22Rv1 (cell line): Measurements from ENCODE around the gene IL10RB.
"Not testable (repeated sequence)": the region's sequence is repeated elsewhere in the genome, so short reads cannot be mapped to it uniquely, and the experiment has no call there.

Experiments
- H3K27ac ChIP-seq: fragments of 450-650 bp; 2 replicates; pipeline ENCODE4 v1.5.1; 2017
- CTCF ChIP-seq: fragments of 450-650 bp; IDR thresholded peaks from 2 replicates; pipeline ENCODE4 v1.5.1; 2017; ENCODE audit warnings: mild to moderate bottlenecking
- ZFX ChIP-seq: fragments of 450-650 bp; IDR thresholded peaks from 2 replicates; pipeline ENCODE4 v1.6.1; 2017; ENCODE audit warnings: antibody characterized with exemption, borderline replicate concordance

Gene IL10RB

GRCh38 chr21:33315946-33316710 is 50.0 kb downstream of the IL10RB start:
- TF ChIP-seq CTCF (no peak), ZFX (no peak)
- H3K27ac ChIP-seq, result no peak overlapping the region

DNA sequence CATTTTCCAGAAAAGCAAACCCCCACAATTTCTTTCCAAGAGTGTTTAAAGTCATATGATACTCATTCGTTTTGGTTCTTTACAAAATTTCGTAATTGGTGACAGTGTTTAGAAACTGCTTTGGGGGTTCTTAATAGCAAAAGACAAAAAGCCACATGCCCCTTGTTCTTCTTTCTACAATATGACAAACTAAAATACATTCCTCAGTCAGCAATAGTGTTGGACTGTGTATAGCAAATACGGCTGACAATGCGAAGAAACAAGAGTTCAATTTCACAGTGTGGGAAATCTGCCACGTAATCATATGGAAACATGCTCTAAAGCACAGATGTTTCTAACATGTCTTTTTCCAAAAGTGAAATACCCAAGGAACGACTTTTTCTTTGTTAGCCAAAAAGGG is 51.0 kb downstream of the IL10RB start:
- H3K27ac ChIP-seq, result no peak overlapping the region
- TF ChIP-seq CTCF (no peak), ZFX (no peak)

- no peak overlapping the region for H3K27ac ChIP-seq
- TF ChIP-seq CTCF, result no peak
Observed at GRCh38 chr21:33317786-33318486, 51.8 kb downstream of the IL10RB start.

DNA sequence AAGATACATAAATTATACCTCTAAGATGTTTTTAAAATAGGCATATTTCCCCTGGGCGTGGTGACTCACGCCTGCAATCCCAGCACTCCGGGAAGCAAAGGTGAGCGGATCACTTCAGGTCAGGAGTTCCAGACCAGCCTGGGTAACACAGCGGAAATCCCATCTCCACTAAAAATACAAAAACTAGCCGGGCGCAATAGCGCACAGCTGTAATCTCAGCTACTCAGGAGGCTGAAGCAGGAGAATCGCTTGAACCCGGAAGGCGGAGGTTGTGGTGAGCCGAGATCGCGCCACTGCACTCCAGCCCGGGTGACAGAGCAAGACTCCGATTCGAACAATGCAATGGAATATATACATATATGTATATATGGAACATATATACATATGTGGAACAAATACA is 54.8 kb downstream of the IL10RB start:
- H3K27ac ChIP-seq, result not testable (repeated sequence)

GRCh38 chr21:33323610-33324009 is 57.4 kb downstream of the IL10RB start:
- peak overlapping the region; percentile 94 for H3K27ac ChIP-seq

DNA sequence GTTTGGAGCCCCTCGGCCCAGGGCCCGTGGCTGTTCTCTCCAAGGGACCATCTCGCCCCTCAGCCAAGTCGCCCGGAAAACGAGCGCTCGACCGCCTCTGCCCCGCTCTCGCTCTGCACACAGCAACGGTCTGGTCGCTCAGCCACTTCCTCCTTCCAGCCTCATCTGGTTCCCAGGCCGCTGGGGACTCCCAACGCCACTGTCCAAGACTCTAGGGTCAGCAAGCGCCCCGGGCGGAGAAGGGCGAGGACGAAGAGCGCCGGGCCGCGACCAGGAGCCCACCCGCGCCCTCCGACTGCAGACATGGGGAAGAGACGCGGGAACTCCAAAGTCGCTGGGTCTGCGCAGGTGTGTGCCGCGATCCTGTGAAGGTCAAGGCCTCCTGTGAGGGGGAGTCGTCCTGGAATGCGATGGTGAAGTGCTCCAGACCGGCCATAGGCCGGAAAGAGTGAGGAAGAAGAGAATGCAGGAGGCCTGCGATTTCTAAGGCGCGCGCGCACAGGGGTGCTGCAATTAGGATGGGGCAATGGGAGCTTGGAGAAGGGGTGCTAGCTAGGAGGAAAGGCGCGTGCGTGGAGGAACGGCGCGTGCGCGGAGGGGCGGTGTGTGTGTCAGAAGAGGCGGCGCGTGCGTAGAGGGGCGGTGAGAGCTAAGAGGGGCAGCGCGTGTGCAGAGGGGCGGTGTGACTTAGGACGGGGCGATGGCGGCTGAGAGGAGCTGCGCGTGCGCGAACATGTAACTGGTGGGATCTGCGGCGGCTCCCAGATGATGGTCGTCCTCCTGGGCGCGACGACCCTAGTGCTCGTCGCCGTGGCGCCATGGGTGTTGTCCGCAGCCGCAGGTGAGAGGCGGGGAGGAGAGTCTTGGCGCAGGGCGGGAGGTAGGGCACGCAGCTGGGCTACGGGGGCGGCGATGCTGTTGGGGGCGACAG is 58.4 kb downstream of the IL10RB start, which contains the start of gene IFNAR1:
Gene IFNAR1 (plus strand): TSS at position 680 of the 931 bp plus-strand sequence. CDS start 86 bp downstream, at position 766.
- TF ChIP-seq CTCF (no peak), ZFX (no peak)
- H3K27ac ChIP-seq, result peak within 1 kb of the TSS; percentile 94

DNA sequence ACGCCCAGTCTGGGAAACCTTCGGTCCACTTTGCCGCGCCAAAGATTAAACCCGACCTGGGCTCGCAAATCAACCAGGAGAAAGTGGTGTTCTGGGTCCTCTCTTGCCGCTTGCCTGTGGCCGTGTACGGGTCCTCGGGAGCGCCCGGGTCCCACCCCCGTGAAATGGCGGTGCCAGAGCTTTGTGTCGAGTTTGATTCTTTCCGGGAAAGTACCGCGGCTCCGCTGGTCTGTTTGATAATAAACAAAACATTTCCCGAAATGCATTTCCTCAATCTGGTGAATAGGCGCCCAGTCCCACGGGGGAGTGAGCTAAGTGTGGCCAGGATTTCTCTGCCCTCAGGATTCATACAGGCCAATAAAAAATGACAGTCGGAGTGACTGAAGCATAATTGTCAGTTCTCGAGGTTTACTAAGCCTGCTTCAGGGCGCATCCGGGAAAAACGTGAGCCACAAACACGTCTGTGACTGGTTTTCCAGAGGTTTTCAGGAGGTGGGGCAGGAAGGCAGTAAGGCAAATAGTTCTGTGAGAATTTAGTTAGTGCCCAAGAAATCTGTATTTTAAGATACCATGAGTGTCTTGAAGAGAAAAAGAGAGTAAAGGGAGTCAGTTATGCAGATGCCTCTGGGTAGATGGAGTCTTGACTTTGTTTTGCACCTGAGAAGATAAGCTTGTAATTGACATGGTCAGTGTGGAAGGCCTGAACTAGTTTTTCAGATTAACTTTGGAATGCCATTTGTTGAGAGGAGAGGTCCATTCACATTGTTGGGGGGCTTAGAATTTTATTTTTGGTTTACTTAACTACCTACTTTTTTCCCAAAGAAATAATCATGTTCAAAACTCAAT is 59.3 kb downstream of the IL10RB start:
- no peak for TF ChIP-seq ZFX
- TF ChIP-seq CTCF, result no peak
- H3K27ac ChIP-seq, result peak overlapping the region; percentile 94
